GM12874 (cell line): ENCODE results near the gene SUSD4.

ENCODE experiments used
- CTCF ChIP-seq: IDR thresholded peaks from 2 replicates; pipeline ENCODE4 v1.5.1; 2011; ENCODE audit warnings: low read depth, mild to moderate bottlenecking, control low read depth, low read length, moderate library complexity; ENCODE audit not compliant: insufficient read depth

Gene SUSD4

GRCh38 chr1:223316082-223316481, 47.9 kb downstream of the SUSD4 start:
- no peak for TF ChIP-seq CTCF

DNA sequence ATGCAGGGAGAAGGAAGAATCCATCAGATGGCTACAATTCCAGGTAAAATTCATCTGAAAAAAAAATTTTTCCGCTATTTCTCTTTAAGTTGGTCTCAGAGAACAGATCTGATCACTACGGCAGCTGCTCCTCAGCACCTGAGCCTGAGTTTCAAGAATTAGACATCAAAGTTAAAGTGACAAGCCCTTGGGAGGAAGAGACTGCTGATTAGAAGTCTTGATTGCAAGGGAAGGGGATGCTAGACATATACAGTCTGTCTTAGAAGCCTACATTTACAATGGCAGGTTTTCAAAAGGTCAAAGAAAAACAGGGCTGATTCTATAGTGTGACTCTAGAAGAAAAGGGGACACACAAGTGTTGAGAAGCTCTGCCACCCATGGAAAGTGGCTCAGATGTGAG, 48.3 kb downstream of the SUSD4 start:
- no peak for TF ChIP-seq CTCF

DNA sequence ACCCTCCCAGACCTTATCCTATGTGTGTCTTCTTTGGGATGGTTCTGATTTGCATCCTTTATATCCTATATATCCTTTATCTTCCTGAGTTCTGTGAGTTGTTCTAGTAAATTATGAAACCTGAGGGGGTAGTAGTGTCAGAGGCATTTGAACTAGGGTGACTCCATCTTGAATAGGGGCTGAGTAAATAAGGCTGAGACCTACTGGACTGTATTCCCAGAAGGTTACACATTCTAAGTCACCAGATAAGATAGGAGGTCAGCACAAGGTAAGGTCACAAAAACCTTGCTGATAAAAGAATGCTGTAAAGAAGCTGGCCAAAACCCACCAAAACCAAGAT, 50.6 kb downstream of the SUSD4 start:
- no peak for TF ChIP-seq CTCF

DNA sequence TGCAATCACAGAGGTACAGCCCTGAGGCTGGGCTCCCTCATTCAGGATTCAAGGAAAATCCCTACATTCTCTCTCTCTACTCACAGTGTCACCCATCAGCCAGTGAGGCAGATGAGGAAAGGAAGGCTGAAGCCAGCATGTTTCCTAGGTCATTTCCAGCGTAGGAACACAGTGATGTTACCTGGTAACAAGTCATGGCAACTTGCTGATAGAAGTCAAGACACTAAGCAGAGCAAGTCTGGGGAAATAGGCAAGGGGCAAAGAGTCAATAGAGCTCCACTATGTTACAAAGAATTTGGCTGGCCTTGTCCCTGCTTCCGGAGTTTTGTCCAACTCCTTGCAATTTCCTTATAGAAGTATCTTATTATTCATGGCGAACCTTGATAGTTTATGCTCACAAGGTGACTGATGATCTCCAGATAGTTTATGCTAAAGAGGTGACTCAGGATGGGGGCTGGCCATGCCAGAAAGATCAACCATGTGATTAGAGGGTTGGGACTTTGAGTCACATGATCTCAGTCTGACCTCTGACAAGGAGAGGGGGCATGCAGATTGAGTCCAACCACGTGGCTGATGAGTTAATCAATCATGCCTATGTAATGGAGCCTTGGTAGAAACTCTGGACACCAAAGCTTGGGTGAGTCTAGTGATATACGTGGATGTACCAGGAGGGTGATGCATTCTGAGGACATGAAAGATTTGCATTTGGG, 51.1 kb downstream of the SUSD4 start:
- no peak for TF ChIP-seq CTCF

DNA sequence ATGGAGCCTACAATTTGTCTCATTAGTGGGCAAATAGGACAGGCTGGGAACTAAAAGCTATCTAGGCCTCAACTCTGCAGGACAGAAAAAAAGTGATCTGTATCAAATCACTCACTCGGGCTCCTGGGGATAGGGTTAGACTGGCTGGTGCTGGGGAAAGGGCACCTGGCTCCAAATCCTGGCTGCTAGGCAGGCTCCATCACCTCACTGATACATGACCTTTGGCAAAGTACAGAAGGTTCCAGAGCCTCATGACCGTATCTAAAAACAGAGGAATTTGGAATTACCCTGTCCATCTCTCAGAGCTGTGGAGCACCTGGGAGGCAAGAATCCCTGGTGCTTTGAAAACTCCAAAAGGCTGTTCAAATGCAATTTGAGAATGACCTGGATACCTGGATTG, 51.7 kb downstream of the SUSD4 start:
- no peak for TF ChIP-seq CTCF

- no peak for TF ChIP-seq CTCF
These were observed 52.1 kb downstream of the SUSD4 start for GRCh38 chr1:223311826-223312225.

DNA sequence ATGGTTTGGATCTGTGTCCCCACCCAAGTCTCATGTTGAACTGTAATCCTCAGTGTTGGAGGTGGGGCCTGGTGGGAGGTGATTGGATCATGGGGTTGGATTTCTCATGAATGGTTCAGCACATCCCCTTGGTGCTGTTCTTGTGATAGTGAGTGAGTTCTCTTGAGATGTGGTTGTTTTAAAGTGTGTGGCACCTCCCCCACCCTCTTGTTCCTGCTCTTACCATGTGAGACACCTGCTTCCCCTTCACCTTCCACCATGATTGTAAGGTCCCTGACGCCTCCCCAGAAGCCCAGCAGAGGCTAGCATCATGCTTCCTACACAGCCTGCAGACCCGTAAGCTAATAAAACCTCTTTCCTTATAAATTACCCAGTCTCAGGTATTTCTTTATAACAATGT, 55.8 kb downstream of the SUSD4 start:
- TF ChIP-seq CTCF: no peak
